ENCODE results near the gene MTG1.
"Not testable (repeated sequence)": the region's sequence is repeated elsewhere in the genome, so short reads cannot be mapped to it uniquely, and the experiment has no call there.

MTG1 gene

GRCh38 chr10:133424102-133424501 is 30.1 kb downstream of the MTG1 start:
- DNase-seq (ENCODE audit: low read depth, low spot score) = not testable (repeated sequence)

- DNase-seq (ENCODE audit: low read depth, low spot score) = not testable (repeated sequence)
Observed at GRCh38 chr10:133424601-133425000, 30.6 kb downstream of the MTG1 start, which contains the start of gene SPRN. Gene SPRN, minus strand, starts transcription at chr10:133424625. Its CDS starts 944 bp downstream, at chr10:133423681.

DNA sequence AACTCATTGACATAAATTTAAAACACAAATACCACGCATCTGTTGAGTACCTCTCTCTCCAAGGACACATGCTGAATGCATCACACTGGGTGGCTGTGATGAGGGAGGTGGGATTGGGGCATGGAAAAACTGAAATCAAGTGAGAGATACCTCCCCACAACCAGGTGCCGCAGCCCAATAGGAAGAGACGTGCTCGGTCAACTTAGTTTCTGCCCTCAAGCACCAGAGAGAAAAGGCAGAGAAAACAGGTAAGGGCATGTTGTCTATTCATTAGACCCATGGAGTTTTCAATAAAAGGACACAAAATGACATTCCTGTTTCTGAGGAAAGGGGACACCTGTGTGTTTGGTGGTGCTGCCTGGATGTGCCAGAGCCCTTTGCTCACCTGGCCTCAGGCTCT is 35.6 kb downstream of the MTG1 start:
- DNase-seq (ENCODE audit: low read depth, low spot score) = not testable (repeated sequence)

DNA sequence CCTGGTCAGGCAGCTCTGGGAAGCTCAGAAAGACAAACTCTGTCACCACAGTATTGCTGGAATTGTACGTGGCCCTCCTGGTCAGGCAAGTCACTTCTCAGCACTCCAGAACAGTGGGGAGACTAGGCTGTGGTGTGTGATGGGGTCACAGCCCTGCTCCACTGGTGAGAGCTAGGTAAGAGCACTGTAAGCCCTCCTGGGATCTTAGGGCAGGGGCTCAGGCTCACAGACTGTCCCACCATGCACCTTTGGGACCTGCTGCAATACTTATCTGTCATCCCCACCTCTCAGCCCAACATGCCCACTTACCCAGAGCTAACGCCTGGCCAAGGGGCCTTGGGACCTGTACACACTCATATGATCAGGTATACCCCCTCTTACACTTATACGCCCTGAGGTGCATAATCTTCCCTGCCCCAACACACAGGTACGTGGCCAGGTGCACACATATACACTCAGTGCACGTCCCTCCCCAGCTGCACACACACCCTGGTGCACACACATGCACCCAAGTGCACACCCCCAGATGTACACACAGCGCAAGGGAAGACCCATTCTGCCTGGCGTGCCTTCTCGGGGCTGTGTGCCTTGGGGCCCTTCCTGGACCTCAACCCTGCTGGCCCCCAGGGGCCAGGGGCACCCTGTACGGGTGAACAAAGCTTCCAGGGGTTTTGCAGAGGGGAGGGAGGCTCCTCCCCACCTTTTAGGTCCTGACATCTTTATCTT is 38.1 kb downstream of the MTG1 start:
- DNase-seq (ENCODE audit: low read depth, low spot score) = not testable (repeated sequence)

DNA sequence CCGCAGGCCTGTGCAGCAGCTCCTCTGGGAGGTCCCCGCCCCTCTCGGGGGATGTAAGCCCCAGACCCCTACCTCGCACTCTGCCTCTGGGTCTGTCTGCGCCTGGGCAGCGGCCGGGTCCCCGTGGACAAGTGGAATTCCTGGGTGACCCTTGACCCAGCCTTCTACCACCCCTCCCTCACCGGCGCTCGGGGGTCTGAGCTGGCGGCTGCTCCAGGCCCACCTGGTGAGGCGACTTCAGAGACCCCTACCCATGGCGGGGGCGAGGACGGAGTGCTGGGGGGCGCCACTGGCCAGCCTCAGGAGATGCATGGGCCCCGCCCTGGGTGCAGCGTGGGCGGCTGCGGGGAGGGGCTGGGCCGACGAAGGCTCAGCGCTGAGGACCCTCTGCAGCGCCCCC is 38.8 kb downstream of the MTG1 start:
- DNase-seq (ENCODE audit: low read depth, low spot score) = not testable (repeated sequence)

DNA sequence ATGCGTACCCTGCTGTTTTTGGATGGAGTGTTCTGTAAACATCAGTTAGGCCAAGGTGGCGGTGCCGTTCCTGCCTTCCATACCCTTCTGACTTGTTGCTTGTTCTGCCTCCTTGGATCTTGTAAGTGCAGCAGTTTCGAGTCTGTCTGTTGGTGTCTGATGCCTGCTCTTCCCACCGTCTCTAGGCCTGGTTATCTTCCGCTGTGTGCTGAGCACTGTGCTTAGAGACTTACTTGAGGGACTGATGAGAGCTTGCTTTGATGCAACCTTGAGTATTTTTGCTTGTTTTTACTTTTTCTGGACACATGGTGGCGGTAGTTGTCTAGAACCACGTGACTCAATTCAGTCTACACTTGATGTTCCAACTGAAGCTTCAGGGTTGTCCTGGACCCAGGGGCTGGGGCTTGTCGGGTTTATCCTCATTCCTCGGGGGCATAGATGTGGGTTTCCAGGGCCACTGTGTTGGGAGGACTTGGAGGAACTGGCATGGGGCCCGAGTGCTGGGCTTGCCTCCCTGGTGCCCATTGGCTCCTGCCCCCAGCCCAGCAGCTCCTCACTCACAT is 44.8 kb downstream of the MTG1 start:
- no peak for DNase-seq (ENCODE audit: low read depth, low spot score)

DNA sequence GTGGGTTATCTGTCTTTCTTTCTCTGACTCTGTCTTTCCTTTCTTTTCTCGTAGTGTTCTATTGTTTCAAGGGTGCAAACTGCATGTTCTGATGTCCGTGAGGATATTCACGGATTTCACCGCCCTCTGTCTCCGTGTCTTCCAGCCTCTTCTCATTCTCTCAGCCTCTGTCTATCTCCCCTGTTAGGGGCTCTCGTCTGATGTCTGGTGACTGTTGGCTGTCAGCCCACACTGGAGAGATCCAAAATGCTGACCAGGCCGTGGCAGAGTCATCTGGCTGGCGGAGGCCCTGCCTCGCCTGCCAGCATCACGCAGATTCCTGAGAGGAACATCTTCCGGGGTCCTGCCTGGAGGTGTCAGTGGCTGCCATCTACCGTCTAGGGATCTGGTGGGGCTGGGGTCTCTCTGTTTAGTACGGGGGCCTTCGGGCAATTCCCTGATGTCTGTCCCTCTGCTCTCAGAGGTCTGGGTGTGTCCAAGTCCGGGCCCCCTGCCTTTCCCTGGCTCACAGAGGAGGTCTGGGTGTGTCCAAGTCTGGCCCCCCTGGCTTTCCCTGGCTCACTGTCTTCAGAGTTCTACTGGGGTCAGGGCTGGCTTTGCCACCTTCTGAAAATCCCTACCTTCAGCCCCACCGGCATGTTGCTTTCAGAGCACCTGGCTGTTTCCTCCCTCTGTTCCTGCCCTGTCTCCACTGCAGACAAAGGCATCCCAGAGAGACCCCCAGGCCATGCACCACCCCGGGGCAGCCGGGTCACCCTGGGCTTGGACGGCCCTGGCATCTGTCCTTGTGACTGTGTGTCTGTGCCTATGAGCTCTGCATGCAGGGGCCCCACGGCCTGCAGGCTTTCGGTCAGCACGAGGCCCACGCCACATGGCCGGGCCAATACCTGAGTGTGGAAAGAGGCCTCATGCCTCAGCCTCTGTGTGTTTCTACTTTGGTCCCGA is 45.8 kb downstream of the MTG1 start:
- DNase-seq (ENCODE audit: low read depth, low spot score) = no peak

- DNase-seq (ENCODE audit: low read depth, low spot score) = no peak
Observed at GRCh38 chr10:133440633-133441285, 46.8 kb downstream of the MTG1 start.

- not testable (repeated sequence) for DNase-seq (ENCODE audit: low read depth, low spot score)
Observed at GRCh38 chr10:133441356-133441755, 47.4 kb downstream of the MTG1 start.

- DNase-seq (ENCODE audit: low read depth, low spot score) = no peak
Observed at GRCh38 chr10:133441780-133442179, 47.8 kb downstream of the MTG1 start.

DNA sequence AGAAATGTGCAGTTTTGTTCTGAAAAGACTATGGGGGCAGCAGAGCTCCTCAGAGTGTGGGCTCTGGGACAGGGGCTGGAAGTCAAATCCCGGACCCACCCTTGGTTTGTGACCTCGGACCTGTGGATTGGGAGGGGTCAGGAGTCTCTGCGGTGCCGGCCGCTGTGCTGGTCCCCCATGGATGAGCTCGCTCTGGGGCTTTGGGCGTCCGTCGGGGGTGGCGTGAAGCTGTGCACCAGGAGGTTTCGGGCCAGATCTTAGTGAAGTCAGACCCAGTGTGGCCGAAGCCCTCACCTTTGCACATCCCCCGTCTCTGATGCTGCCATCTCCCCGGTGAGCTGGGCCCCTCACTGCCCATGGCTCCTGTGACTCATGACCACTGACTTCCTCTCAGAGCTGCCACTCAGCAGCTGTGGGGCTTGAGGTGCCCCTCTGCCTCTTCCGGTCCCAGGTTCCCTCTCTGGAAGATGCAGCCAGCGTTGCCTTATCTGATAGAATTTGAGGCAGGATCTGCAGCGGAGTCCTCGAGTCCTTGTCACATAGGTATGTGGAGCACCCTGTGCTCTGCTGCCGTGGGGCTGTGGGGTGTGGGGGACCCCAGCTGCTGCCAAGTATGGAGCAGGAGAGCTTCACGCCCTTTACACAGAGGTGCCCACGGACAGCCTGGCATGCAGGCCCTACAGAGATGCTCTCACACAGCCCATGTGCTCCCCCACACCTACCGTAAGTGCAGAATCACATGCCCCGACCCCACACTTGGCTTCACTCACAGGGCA is 48.4 kb downstream of the MTG1 start:
- no peak for DNase-seq (ENCODE audit: low read depth, low spot score)

- no peak for DNase-seq (ENCODE audit: low read depth, low spot score)
Observed at GRCh38 chr10:133442967-133443924, 49.3 kb downstream of the MTG1 start.

DNA sequence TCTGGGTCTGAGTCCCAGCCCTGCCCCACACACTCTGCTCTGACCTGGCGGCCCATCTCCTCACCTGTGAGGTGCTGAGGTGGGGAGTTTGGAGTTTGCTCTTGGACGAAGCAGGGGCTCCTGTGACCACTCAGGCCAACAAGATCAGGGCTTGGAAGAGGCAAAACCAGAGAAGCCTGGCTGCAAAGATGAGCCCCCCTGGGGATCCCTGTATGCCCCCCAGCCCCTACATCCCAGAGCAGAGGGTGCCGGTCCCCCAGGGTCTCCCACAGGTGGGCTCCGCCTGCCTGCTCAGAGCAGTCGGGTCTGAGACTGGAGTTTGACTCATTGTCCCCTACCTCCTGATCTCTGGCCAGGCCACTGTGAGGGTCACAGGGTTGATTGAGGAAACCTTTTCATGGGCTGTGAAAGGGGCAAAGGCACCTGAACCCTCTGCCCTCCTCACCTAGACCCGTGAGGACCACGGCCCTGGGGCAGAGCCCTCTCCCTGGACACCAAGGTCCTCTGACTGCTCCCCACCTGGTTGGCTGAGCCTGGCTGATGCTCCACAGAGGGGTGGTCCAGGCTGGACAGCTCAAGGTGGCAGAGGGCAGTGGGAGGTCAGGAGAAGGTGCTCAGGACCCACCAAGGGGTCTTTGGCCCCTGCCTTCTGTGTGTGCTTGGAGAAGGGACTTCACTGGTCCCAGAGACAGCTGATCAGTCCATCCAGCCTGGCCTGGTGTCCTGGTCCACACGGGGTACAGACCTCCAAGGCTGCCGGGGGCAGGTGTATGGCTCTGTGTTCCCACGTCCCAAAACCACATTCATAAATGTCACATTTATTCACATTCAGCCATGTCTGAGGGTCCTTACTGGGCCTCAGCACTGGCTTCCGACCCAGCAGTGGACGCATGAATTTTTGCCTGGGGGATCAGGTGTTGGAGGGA is 50.6 kb downstream of the MTG1 start:
- no peak for DNase-seq (ENCODE audit: low read depth, low spot score)

GRCh38 chr10:133445268-133445732 is 51.3 kb downstream of the MTG1 start:
- DNase-seq (ENCODE audit: low read depth, low spot score) = no peak

GRCh38 chr10:133445751-133446708 is 52.1 kb downstream of the MTG1 start:
- DNase-seq (ENCODE audit: low read depth, low spot score) = no peak

GRCh38 chr10:133446979-133447378 is 53.0 kb downstream of the MTG1 start:
- no peak for DNase-seq (ENCODE audit: low read depth, low spot score)

DNA sequence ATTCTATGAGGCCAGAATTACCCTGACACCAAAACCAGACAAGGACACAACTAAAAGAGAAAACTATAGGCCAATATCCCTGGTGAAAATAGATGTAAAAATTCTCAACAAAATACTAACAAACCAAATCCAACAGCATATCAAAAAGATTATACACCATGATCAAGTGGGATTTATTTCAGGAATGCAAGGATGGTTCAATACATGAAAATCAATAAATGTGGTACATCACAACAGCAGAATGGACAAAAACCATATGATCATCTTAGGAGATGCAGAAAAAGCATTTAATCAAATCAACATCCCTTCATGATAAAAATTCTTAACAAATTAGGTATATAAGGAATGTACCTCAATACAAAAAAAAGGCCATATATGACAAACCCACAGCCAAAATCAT is 54.2 kb downstream of the MTG1 start:
- no peak for DNase-seq (ENCODE audit: low read depth, low spot score)

All from brain pericyte (primary cell).